Cortex of kidney (tissue), 1 donor: ENCODE measurements around the gene ZNF22.
"Not testable (repeated sequence)": the region's sequence is repeated elsewhere in the genome, so short reads cannot be mapped to it uniquely, and the experiment has no call there.

ENCODE experiments used
- DNase-seq: peaks from one replicate; lab custom pipeline; 2025; lab: John Stamatoyannopoulos, UW

Gene ZNF22

GRCh38 chr10:44991571-44991970 lies 9.2 kb upstream of the ZNF22 start:
- DNase-seq = no peak

- DNase-seq = no peak
Observed at GRCh38 chr10:44992070-44992731, 8.5 kb upstream of the ZNF22 start.

DNA sequence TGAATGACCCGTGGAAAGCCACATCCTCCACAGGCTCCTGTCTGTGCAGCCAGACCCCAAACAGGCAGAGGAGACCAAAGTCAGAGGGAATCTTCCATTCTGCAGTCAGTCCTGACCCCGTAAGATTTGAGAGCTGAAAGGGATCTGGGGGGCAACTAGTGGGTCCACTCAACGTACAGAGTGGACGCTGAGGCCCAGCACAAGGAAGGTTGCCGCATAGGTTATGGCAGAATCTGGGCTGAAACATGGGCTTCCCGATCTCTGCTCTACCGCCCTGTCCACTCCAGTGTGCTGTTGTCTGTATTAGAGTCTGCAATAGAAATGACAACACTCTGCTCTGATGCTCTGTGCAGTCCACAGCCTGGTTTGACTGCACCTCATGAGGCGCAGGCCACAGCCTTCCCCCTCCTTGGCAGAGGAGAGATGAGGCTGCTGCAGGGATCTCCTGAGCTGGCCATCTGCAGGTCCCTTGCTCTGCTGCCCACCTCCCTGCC lies 7.9 kb upstream of the ZNF22 start:
- no peak for DNase-seq

DNA sequence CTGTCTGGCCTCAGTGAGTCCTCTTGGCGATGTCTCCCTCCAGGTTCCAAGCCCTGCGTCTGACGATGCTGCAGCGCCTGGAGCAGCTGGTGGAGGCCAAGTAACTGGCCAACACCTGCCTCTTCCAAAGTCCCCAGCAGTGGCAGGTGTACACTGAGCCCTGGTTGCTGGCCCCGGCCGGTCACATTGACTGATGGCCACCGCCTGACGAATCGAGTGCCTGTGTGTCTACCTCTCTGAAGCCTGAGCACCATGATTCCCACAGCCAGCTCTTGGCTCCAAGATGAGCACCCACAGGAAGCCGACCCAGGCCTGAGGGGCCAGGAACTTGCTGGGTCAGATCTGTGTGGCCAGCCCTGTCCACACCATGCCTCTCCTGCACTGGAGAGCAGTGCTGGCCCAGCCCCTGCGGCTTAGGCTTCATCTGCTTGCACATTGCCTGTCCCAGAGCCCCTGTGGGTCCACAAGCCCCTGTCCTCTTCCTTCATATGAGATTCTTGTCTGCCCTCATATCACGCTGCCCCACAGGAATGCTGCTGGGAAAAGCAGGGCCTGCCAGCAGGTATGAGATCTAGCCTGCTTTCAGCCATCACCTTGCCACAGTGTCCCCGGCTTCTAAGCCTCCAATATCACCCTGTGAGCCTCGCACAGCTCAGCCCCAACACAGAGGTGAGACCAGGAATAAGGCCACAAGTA lies 7.3 kb upstream of the ZNF22 start:
- DNase-seq = no peak

DNA sequence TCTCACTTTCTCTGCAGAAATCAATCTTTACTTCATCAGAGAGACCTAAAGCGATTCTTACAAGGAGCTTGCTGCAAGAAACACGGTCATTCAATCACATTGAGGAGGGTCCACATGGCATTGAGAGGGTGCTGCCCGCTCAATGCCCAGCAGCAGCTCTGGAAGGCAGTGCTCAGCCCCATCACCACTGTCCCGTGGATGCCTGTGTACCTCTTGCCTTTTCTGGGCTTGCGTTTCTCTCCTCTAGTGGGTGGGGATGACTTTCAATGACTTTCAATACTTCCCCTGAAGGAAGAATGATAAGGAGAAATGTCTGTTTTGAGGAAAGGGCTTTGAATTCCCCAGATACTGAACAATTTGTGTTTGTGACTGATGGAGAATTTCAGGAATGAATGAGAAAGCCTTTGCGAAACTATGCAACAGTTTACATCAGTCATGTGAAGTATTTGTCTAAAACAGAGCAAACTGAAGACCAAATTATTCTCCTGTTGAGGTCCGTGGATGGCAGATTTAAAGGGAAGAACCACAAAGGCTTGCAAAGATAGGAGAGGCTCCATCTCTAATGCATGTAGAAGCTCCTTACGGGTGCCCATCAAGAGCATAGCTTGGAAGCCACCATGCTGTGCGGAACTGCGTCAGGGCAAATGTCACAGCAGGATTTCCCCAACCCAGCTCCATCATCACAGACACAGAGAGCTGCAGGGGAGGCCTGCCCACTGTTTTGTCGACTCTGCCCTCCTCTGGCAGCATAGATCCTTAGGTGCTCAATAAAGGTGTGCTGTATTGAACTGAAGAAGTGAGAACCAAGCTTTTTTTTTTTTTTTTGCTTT lies 6.6 kb upstream of the ZNF22 start:
- no peak for DNase-seq

GRCh38 chr10:44994752-44995530 lies 5.8 kb upstream of the ZNF22 start:
- DNase-seq = no peak

- DNase-seq = no peak
Observed at GRCh38 chr10:44995581-44995913, 5.2 kb upstream of the ZNF22 start.

GRCh38 chr10:44995914-44996669 lies 4.6 kb upstream of the ZNF22 start:
- DNase-seq = no peak

DNA sequence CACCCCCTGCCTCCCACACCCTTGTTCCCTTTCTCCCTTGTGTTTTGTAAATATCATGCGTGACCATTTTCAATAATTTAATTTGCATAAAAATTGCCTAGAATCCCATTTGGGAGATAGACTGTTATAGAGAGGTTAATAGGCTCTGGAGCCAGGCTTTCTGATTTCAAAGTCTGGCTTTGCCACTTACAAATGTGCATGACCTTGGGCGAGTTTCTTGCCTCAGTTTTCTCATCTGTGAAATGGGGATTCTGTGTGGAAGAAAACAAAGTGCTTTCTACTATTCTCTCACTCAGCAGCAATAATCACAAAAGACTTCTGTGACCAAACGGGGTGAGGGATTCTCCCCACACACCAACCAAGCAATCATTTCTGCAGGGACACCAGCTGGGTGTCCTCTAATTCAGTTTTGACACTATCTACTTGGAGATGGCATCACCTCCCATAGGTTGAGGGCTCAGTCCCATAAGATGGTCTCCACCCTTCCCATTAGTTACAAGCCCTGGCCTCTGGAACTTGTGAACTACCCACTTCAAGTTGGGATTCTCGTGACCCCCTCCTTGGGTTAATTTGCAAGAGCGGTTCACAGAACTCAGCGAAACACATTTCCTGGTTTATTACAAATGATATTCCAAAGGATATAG lies 3.5 kb upstream of the ZNF22 start:
- no peak for DNase-seq

- DNase-seq = no peak
Observed at GRCh38 chr10:44998146-44998631, 2.5 kb upstream of the ZNF22 start.

DNA sequence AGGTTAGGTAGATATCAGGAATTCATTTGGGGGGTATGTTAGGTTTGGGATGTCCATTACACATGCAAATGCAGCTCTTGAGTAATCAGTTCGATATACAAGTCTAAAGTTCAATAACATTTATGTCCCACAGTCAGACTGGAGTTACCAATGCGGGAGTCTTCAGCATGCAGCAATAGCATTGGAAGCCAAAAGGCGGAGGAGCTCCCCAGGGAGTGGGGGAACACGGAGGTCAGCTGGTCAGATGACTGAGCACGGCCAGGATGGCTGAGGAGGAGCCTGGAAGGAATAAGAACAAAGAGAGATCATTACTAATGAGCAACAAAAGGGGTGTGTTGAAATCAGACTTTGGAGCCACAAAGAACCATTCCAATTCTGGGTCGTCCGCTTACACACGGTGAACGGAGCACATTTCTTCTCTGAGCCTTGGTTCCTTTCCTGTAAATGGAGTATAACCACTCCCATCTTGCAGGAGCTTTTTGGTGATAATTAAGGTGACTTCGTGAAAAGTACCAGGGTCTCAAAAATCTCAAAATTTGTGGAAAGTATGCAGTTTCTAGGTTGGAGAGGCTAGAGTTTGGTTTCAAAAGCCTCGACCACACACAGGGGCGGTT lies 478 bp upstream of the ZNF22 start:
- no peak for DNase-seq

- DNase-seq = no peak
Observed at GRCh38 chr10:45001381-45002148, 842 bp downstream of the ZNF22 start.

DNA sequence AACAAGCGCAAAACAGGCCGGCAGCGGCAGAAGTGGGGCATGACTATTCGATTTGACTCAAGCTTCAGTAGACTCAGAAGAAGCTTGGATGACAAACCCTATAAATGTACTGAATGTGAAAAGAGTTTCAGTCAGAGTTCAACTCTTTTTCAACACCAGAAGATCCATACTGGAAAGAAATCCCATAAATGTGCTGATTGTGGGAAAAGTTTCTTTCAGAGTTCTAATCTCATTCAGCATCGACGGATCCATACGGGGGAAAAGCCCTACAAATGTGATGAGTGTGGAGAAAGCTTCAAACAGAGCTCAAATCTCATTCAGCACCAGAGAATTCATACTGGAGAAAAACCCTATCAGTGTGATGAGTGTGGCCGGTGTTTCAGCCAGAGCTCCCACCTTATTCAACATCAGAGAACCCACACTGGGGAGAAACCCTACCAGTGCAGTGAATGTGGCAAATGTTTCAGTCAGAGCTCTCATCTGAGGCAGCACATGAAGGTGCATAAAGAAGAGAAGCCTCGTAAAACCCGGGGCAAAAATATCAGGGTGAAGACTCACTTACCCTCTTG lies 2.8 kb downstream of the ZNF22 start:
- DNase-seq = no peak

- no peak for DNase-seq
Observed at GRCh38 chr10:45004661-45005060, 3.9 kb downstream of the ZNF22 start.

GRCh38 chr10:45005284-45005683 lies 4.6 kb downstream of the ZNF22 start:
- DNase-seq = no peak

- no peak for DNase-seq
Observed at GRCh38 chr10:45006276-45007030, 5.7 kb downstream of the ZNF22 start.

- no peak for DNase-seq
Observed at GRCh38 chr10:45008524-45009161, 7.9 kb downstream of the ZNF22 start.

DNA sequence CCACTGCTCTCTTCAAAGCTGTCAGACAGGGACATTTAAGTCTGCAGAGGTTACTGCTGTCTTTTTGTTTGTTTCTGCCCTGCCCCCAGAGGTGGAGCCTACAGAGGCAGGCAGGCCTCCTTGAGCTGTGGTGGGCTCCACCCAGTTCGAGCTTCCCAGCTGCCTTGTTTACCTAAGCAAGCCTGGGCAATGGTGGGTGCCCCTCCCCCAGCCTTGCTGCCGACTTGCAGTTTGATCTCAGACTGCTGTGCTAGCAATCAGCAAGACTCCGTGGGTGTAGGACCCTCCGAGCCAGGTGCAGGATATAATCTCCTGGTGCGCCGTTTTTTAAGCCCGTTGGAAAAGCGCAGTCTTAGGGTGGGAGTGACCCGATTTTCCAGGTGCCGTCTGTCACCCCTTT lies 13.8 kb downstream of the ZNF22 start:
- not testable (repeated sequence) for DNase-seq
